HepG2 (cell line): Measurements from ENCODE around the gene NES. TPM values are rescaled to one million over a fixed set of nuclear protein-coding genes. Genes with fewer than 3 reads are reported as not detected.

Source experiments
- ATAC-seq: fragments of 200-7000 bp; cut with Tn5 transposase; 3 replicates; pipeline ENCODE4 v1.9.1; 2020; ENCODE audit warnings: mild to moderate bottlenecking, moderate library complexity
- BruUV-seq: library from RNA; stranded (reverse); fragments of 400-500 nt; replicated peaks from 2 replicates; lab custom pipeline; 2021; lab: Mats Ljungman, UMichigan
- CTCF ChIA-PET: fragments of 300-600 bp; formaldehyde crosslinking; extraction: SDS; loops from one replicate; lab custom pipeline; 2021; ENCODE audit warnings: low total read pairs, inconsistent platforms, low intra/inter-chr PET ratio; lab: Yijun Ruan, JAX
- POLR2A ChIA-PET: fragments of 350-600 bp; sonication (Branson Sonifier 250); formaldehyde crosslinking; loops from one replicate; lab custom pipeline; 2020; ENCODE audit warnings: antibody characterized with exemption, inconsistent platforms; lab: Yijun Ruan, JAX
- DNase-seq: peaks from one replicate; pipeline ENCODE4 v3.0.0-alpha.2; 2015; ENCODE audit warnings: low spot score
- FAIRE-seq: peaks from 3 replicates; lab custom pipeline; 2011; peaks lifted over from hg19 to GRCh38; lab: Jason Lieb, UNC
- H2AFZ ChIP-seq: one replicate; pipeline ENCODE4 v1.6.1; 2011; ENCODE audit warnings: low read length, inconsistent platforms
- H3K27ac ChIP-seq: fragments of 300-600 bp; 3 replicates; pipeline ENCODE4 v1.8.0; 2011; ENCODE audit warnings: mixed run types, mild to moderate bottlenecking, mixed read lengths, low read length, inconsistent platforms; ENCODE audit not compliant: insufficient read depth; ENCODE audit errors: extremely low read length
- H3K27me3 ChIP-seq, 2 experiments: fragments of 200-600 bp in 1 of 2; 2 replicates in 1 of 2; 3 replicates in 1 of 2; pipeline versions ENCODE4 v1.6.0 to v1.8.0; 2011; ENCODE audit warnings: low read length in 2 of 2, mild to moderate bottlenecking in 2 of 2, moderate library complexity in 2 of 2, inconsistent platforms in 1 of 2; ENCODE audit not compliant: insufficient read depth in 2 of 2, control insufficient read depth in 1 of 2
- H3K36me3 ChIP-seq, 2 experiments: fragments of 200-600 bp in 1 of 2; replicated peaks in 1 of 2; 2 replicates in 1 of 2; 3 replicates in 1 of 2; pipeline versions ENCODE4 v1.5.1 to v1.8.0; 2011; ENCODE audit warnings: low read length in 2 of 2, inconsistent platforms in 1 of 2; ENCODE audit not compliant: insufficient read depth in 2 of 2, control insufficient read depth in 1 of 2
- H3K4me1 ChIP-seq: 2 replicates; pipeline ENCODE4 v1.5.1; 2012; ENCODE audit warnings: low read length, inconsistent platforms; ENCODE audit not compliant: insufficient read depth
- H3K4me2 ChIP-seq: 2 replicates; pipeline ENCODE4 v1.6.0; 2011; ENCODE audit warnings: low read depth, low read length, inconsistent platforms
- H3K4me3 ChIP-seq, 3 experiments: fragments of 200-600 bp in 1 of 3; sonication (generic), shearing (Covaris generic) in 1 of 3; replicated peaks in 1 of 3; 2 replicates each; pipeline ENCODE4 v1.5.1; 2011 to 2016; ENCODE audit warnings: low read length in 3 of 3, inconsistent platforms in 2 of 3, low read depth in 2 of 3, mild to moderate bottlenecking in 2 of 3, control low read depth in 1 of 3, mixed read lengths in 1 of 3; ENCODE audit not compliant: insufficient read depth in 1 of 3
- H3K79me2 ChIP-seq: one replicate; pipeline ENCODE4 v1.6.1; 2011; ENCODE audit warnings: low read length, inconsistent platforms; ENCODE audit not compliant: insufficient read depth
- H3K9ac ChIP-seq: 2 replicates; pipeline ENCODE4 v1.6.0; 2011; ENCODE audit warnings: mild to moderate bottlenecking, low read depth, low read length, inconsistent platforms; ENCODE audit not compliant: insufficient read depth
- H3K9me3 ChIP-seq: 2 replicates; pipeline ENCODE4 v1.5.1; 2012; ENCODE audit warnings: mild to moderate bottlenecking, low read length
- H4K20me1 ChIP-seq: 2 replicates; pipeline ENCODE4 v1.6.0; 2011; ENCODE audit warnings: inconsistent platforms, mild to moderate bottlenecking, low read length, moderate library complexity; ENCODE audit not compliant: insufficient read depth
- CAMTA2 ChIP-seq: sonication (generic); formaldehyde crosslinking; IDR thresholded peaks from 2 replicates; pipeline ENCODE4 v1.4.0; 2020; ENCODE audit warnings: mild to moderate bottlenecking, missing genetic modification reagents, borderline replicate concordance
- CREM ChIP-seq, 2 experiments: sonication (generic) in 1 of 2; formaldehyde crosslinking in 1 of 2; IDR thresholded peaks; 2 replicates each; pipeline versions ENCODE4 v1.4.0 to v1.6.1; 2016 to 2020; ENCODE audit warnings: antibody characterized with exemption in 1 of 2, mild to moderate bottlenecking in 1 of 2, missing genetic modification reagents in 1 of 2
- FOSL2 ChIP-seq: sonication (generic); formaldehyde crosslinking; IDR thresholded peaks from 2 replicates; pipeline ENCODE4 v1.4.0; 2020; ENCODE audit warnings: missing genetic modification reagents
- HDAC2 ChIP-seq: sonication (generic); formaldehyde crosslinking; IDR thresholded peaks from 2 replicates; pipeline ENCODE4 v1.4.0; 2020; ENCODE audit warnings: missing genetic modification reagents
- ISX ChIP-seq: sonication (generic); formaldehyde crosslinking; conservative IDR thresholded peaks from 2 replicates; pipeline ENCODE4 v1.5.0; 2020; ENCODE audit warnings: missing genetic modification reagents
- JUNB ChIP-seq: sonication (generic); formaldehyde crosslinking; IDR thresholded peaks from 2 replicates; pipeline ENCODE4 v1.8.0; 2022; ENCODE audit warnings: missing genetic modification reagents, mild to moderate bottlenecking, borderline replicate concordance
- LCORL ChIP-seq, 2 experiments: fragments of 450-650 bp in 1 of 2; sonication (generic) in 1 of 2; formaldehyde crosslinking in 1 of 2; IDR thresholded peaks; 2 replicates each; pipeline versions ENCODE4 v1.5.0 to v1.6.1; 2017 to 2020; ENCODE audit warnings: antibody characterized with exemption in 1 of 2, missing genetic modification reagents in 1 of 2
- MBNL3 ChIP-seq: fragments of 250-450 bp; sonication (Bioruptor Pico); conservative IDR thresholded peaks from 2 replicates; pipeline ENCODE4 v1.8.0; 2022; ENCODE audit warnings: mild to moderate bottlenecking, inconsistent platforms
- MLLT10 ChIP-seq: sonication (generic); formaldehyde crosslinking; IDR thresholded peaks from 2 replicates; pipeline ENCODE4 v1.4.0; 2020; ENCODE audit warnings: missing genetic modification reagents
- NFIC ChIP-seq: IDR thresholded peaks from 2 replicates; pipeline ENCODE4 v1.6.1; 2012; ENCODE audit warnings: mild to moderate bottlenecking, low read length, inconsistent platforms
- NFYB ChIP-seq: sonication (generic); formaldehyde crosslinking; IDR thresholded peaks from 2 replicates; pipeline ENCODE4 v1.4.0; 2020; ENCODE audit warnings: missing genetic modification reagents
- PITX1 ChIP-seq: sonication (generic); formaldehyde crosslinking; IDR thresholded peaks from 2 replicates; pipeline ENCODE4 v1.5.1; 2020; ENCODE audit warnings: mild to moderate bottlenecking, missing genetic modification reagents
- RAD21 ChIP-seq: fragments of 450-650 bp; formaldehyde crosslinking; IDR thresholded peaks from 2 replicates; pipeline ENCODE4 v1.5.0; 2020; ENCODE audit warnings: mild to moderate bottlenecking
- REL ChIP-seq: sonication (generic); formaldehyde crosslinking; conservative IDR thresholded peaks from 2 replicates; pipeline ENCODE4 v1.8.0; 2022; ENCODE audit warnings: mild to moderate bottlenecking, missing genetic modification reagents, moderate library complexity
- SNAI1 ChIP-seq: sonication (generic); formaldehyde crosslinking; IDR thresholded peaks from 2 replicates; pipeline ENCODE4 v1.5.0; 2020; ENCODE audit warnings: mild to moderate bottlenecking, missing genetic modification reagents, borderline replicate concordance
- YEATS2 ChIP-seq: sonication (generic); formaldehyde crosslinking; IDR thresholded peaks from 2 replicates; pipeline ENCODE4 v1.4.0; 2020; ENCODE audit warnings: missing genetic modification reagents, borderline replicate concordance
- ZNF790 ChIP-seq: sonication (generic); formaldehyde crosslinking; IDR thresholded peaks from 2 replicates; pipeline ENCODE4 v1.8.0; 2022; ENCODE audit warnings: missing genetic modification reagents, mild to moderate bottlenecking, borderline replicate concordance
- WGBS: methylation state at CpG from one replicate; pipeline ENCODE4 v1.1.6; 2017; ENCODE audit warnings: low lambda C conversion rate; 5-methylcytosine and 5-hydroxymethylcytosine counted together
- in situ Hi-C: cut with HindIII; loops from 2 replicates; pipeline ENCODE4 v1.10.0; 2017; ENCODE audit warnings: low pct_unique_long_range_greater_than_20kb; ENCODE audit not compliant: extremely low pct_ligation_motif_present
- intact Hi-C: fragments of 100-400 bp; cut with micrococcal nuclease; formaldehyde crosslinking; loops from one replicate; pipeline ENCODE4 v1.10.0; 2022; ENCODE audit not compliant: unreplicated experiment
- polyA plus RNA-seq, 8 experiments: library from polyadenylated mRNA; depleted of rRNA in 3 of 8; stranded (reverse) in 7 of 8; unstranded in 1 of 8; fragments of >200 nt; fragmentation: Illumina TruSeq in 4 of 8; extraction: Trizol in 4 of 8; gene quantifications; 2 replicates each; pipeline versions ENCODE4 v1.2.1 to v1.2.3, GENCODE V29; 2011 to 2016; ENCODE audit warnings: low read depth in 4 of 8, missing spikeins in 1 of 8, mixed read lengths in 1 of 8; ENCODE audit not compliant: insufficient read depth in 1 of 8
- total RNA-seq, 5 experiments: library from RNA; depleted of rRNA; stranded (reverse); fragments of >200 nt; fragmentation: Illumina TruSeq; extraction: Trizol; gene quantifications; 2 replicates each; pipeline ENCODE4 v1.2.3, GENCODE V29; 2016; ENCODE audit warnings: low read depth in 1 of 5
- TF ChIP-seq, protein P1 (sequence below): IDR thresholded peaks from 2 replicates; pipeline ENCODE4 v1.6.1; 2016
- TF ChIP-seq, protein P2 (sequence below): IDR thresholded peaks from 2 replicates; pipeline ENCODE4 v1.6.1; 2016; ENCODE audit warnings: missing compliant biosample characterization, missing genetic modification reagents, borderline replicate concordance

The NES gene
- total and polyA plus RNA-seq, 2 of the 13 experiments (the other 11 are each of a cell fraction or from before 2014, with no cell fraction given): 1.7 to 16.6 TPM

DNA sequence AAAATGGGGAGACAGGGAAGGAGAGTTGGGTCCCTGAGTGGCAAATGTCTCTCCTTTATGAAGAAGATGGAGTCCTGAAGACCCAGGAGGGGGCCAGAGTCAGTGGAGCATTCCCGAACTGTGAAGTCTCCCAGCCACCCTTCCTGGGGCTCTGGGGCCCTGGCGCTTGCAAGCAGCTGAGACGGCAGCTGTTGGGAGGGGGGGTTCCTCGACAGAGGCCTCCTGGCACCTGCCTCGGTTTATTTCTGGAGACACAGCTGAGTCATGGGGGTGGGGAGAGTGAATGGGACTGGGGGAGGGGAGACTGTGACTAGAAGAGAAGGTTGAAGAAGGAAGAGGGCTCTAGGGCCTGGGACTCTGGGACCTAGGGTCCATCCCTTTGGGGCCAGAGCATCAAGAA is 14.0 kb downstream of the NES start:
- TF ChIP-seq CAMTA2 (CRISPR knock-in tag) (no peak), ZNF790 (CRISPR knock-in tag) (no peak), FOSL2 (CRISPR knock-in tag) (0 out of 2 replicates have a peak, but pooled peaks have one; percentile 21), CREM (IDR thresholded peaks at IDR 0.05) (no peak), CREM (CRISPR knock-in tag; IDR thresholded peaks at IDR 0.05) (no peak)
- in situ Hi-C loops: no loop called here
- Histone ChIP-seq H2AFZ (no peak overlapping the region), H3K4me3 (no peak overlapping the region), H3K79me2 (peaks cover 20% of the 10 kb centered on the region), H3K4me1 (peaks cover 85% of the 10 kb centered on the region), H3K36me3 (peaks cover 0 to 5% of the 10 kb centered on the region in 2 experiments; a peak in 1 of 5 replicates), H3K4me2 (no peak overlapping the region), H3K9me3 (no peaks in the 10 kb centered on the region), H3K27me3 (no peaks in the 10 kb centered on the region; a peak in 1 of 5 replicates), H3K27ac (no peak overlapping the region), H4K20me1 (peaks cover 17% of the 10 kb centered on the region), H3K9ac (no peak overlapping the region)
- DNase-seq: no peak
- FAIRE-seq: no peak
- ChIA-PET POLR2A (interaction anchor here (11.4 kb wide), 1 partner anchor 11 kb away, joined by 189 read pairs; the partner anchor contains the start of gene NES), CTCF (no interaction called here)
- no TSS peak for BruUV-seq
- intact Hi-C loops: loop anchor here (10.0 kb wide), 1 partner anchor 62 kb away; the partner anchor contains the start of genes ISG20L2 and METTL25B
- WGBS: 36% methylated on average over 4 of the region's 5 CpGs
- no peak for ATAC-seq

DNA sequence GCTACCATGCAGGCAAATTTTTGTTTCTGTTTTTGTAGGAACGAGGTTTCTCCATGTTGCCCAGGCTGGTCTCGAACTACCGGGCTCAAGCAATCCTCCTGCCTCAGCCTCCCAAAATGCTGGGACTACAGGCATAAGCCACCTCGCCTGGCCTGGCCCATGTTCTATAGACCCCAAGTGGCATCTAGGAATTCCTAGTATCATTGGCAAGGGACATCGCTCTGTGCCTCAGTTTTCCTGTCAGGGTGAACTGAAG is 14.5 kb downstream of the NES start:
- Histone ChIP-seq H4K20me1 (peaks cover 21% of the 10 kb centered on the region), H3K79me2 (peaks cover 20% of the 10 kb centered on the region), H2AFZ (no peak overlapping the region), H3K9ac (no peak overlapping the region), H3K4me2 (no peak overlapping the region), H3K36me3 (peaks cover 0 to 5% of the 10 kb centered on the region in 2 experiments; a peak in 1 of 5 replicates), H3K9me3 (no peaks in the 10 kb centered on the region), H3K27ac (no peak overlapping the region), H3K4me1 (peaks cover 85% of the 10 kb centered on the region), H3K27me3 (no peaks in the 10 kb centered on the region; a peak in 1 of 5 replicates), H3K4me3 (no peak overlapping the region)
- DNase-seq (no peak), FAIRE-seq (no peak), ATAC-seq (no peak)
- in situ Hi-C loops (no loop called here), intact Hi-C loops (loop anchor here (10.0 kb wide), 1 partner anchor 62 kb away; the partner anchor contains the start of genes ISG20L2 and METTL25B)
- POLR2A ChIA-PET: interaction anchor here (11.4 kb wide), 1 partner anchor 11 kb away, joined by 189 read pairs; the partner anchor contains the start of gene NES
- BruUV-seq: no TSS peak
- WGBS: 100% methylated on average over 5 of the region's 5 CpGs
- CTCF ChIA-PET: no interaction called here
- TF ChIP-seq SNAI1 (no peak), NFYB (no peak), ISX (CRISPR knock-in tag) (no peak), REL (CRISPR knock-in tag) (no peak), MLLT10 (no peak), MBNL3 (CRISPR knock-in tag) (no peak), RAD21 (CRISPR knock-in tag) (no peak), NFIC (no peak), HDAC2 (no peak), LCORL (IDR thresholded peaks at IDR 0.05) (no peak), LCORL (CRISPR knock-in tag; IDR thresholded peaks at IDR 0.05) (no peak), PITX1 (CRISPR knock-in tag) (no peak), YEATS2 (no peak), JUNB (no peak)
- TF ChIP-seq, protein P1, sequence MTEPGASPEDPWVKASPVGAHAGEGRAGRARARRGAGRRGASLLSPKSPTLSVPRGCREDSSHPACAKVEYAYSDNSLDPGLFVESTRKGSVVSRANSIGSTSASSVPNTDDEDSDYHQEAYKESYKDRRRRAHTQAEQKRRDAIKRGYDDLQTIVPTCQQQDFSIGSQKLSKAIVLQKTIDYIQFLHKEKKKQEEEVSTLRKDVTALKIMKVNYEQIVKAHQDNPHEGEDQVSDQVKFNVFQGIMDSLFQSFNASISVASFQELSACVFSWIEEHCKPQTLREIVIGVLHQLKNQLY (CRISPR knock-in tag): no peak
- TF ChIP-seq, protein P2, sequence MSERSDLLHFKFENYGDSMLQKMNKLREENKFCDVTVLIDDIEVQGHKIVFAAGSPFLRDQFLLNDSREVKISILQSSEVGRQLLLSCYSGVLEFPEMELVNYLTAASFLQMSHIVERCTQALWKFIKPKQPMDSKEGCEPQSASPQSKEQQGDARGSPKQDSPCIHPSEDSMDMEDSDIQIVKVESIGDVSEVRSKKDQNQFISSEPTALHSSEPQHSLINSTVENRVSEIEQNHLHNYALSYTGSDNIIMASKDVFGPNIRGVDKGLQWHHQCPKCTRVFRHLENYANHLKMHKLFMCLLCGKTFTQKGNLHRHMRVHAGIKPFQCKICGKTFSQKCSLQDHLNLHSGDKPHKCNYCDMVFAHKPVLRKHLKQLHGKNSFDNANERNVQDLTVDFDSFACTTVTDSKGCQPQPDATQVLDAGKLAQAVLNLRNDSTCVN (CRISPR knock-in tag): no peak
